HepG2 (cell line): ENCODE data around the gene CMKLR1. TPM values are rescaled to one million over a fixed set of nuclear protein-coding genes. Genes with fewer than 3 reads are reported as not detected.

Source experiments
- ARID4A ChIP-seq: sonication (generic); formaldehyde crosslinking; IDR thresholded peaks from 2 replicates; pipeline ENCODE4 v1.5.0; 2020; ENCODE audit warnings: mild to moderate bottlenecking, missing genetic modification reagents, borderline replicate concordance
- ARNT ChIP-seq: fragments of 450-650 bp; IDR thresholded peaks from 2 replicates; pipeline ENCODE4 v1.6.1; 2017
- CAMTA2 ChIP-seq: sonication (generic); formaldehyde crosslinking; IDR thresholded peaks from 2 replicates; pipeline ENCODE4 v1.4.0; 2020; ENCODE audit warnings: mild to moderate bottlenecking, missing genetic modification reagents, borderline replicate concordance
- DR1 ChIP-seq: sonication (generic); formaldehyde crosslinking; IDR thresholded peaks from 2 replicates; pipeline ENCODE4 v1.8.0; 2021; ENCODE audit warnings: mild to moderate bottlenecking, missing genetic modification reagents, inconsistent platforms
- DRAP1 ChIP-seq: IDR thresholded peaks from 2 replicates; pipeline ENCODE4 v1.6.1; 2016; ENCODE audit warnings: missing genetic modification reagents, missing compliant biosample characterization
- ELF3 ChIP-seq: IDR thresholded peaks from 2 replicates; pipeline ENCODE4 v1.6.1; 2016; ENCODE audit warnings: missing genetic modification reagents, missing compliant biosample characterization
- ERF ChIP-seq: IDR thresholded peaks from 2 replicates; pipeline ENCODE4 v1.6.1; 2018; ENCODE audit warnings: missing biosample characterization, missing genetic modification reagents
- FOXJ3 ChIP-seq: sonication (generic); formaldehyde crosslinking; IDR thresholded peaks from 2 replicates; pipeline ENCODE4 v1.4.0; 2020; ENCODE audit warnings: missing genetic modification reagents, mild to moderate bottlenecking, borderline replicate concordance
- FOXO1 ChIP-seq: sonication (generic); formaldehyde crosslinking; IDR thresholded peaks from 2 replicates; pipeline ENCODE4 v1.4.0; 2020; ENCODE audit warnings: missing genetic modification reagents
- IRF2 ChIP-seq: IDR thresholded peaks from 2 replicates; pipeline ENCODE4 v1.6.1; 2018; ENCODE audit warnings: missing genetic modification reagents, missing compliant biosample characterization
- MEIS1 ChIP-seq: sonication (generic); formaldehyde crosslinking; IDR thresholded peaks from 2 replicates; pipeline ENCODE4 v1.9.0; 2021; ENCODE audit warnings: mild to moderate bottlenecking, missing genetic modification reagents, moderate library complexity, borderline replicate concordance
- NFE2L2 ChIP-seq: fragments of 150-350 bp; IDR thresholded peaks from 2 replicates; pipeline ENCODE4 v1.6.1; 2014; ENCODE audit warnings: low read length
- PCBP2 ChIP-seq: fragments of 200-400 bp; formaldehyde crosslinking; optimal IDR thresholded peaks from 2 replicates; pipeline ENCODE3; 2018; ENCODE audit warnings: low read length, low read depth; ENCODE audit not compliant: poor library complexity, severe bottlenecking
- RORA ChIP-seq: sonication (generic); formaldehyde crosslinking; IDR thresholded peaks from 2 replicates; pipeline ENCODE4 v1.5.0; 2020; ENCODE audit warnings: mild to moderate bottlenecking, missing genetic modification reagents, moderate library complexity
- RXRA ChIP-seq: sonication (generic); formaldehyde crosslinking; IDR thresholded peaks from 2 replicates; pipeline ENCODE4 v1.5.1; 2020; ENCODE audit warnings: missing genetic modification reagents
- SIX4 ChIP-seq: sonication (generic); formaldehyde crosslinking; IDR thresholded peaks from 2 replicates; pipeline ENCODE4 v1.4.0; 2020; ENCODE audit warnings: missing genetic modification reagents
- SOX6 ChIP-seq, 2 experiments: fragments of 450-650 bp in 1 of 2; sonication (generic) in 1 of 2; formaldehyde crosslinking in 1 of 2; IDR thresholded peaks; 2 replicates each; pipeline versions ENCODE4 v1.4.0 to v1.6.1; 2017 to 2020; ENCODE audit warnings: antibody characterized with exemption in 1 of 2, mild to moderate bottlenecking in 1 of 2, missing genetic modification reagents in 1 of 2
- ZFX ChIP-seq: sonication (generic); formaldehyde crosslinking; IDR thresholded peaks from 2 replicates; pipeline ENCODE4 v1.4.0; 2020; ENCODE audit warnings: mild to moderate bottlenecking, low read depth, missing genetic modification reagents, moderate library complexity
- ZSCAN21 ChIP-seq: sonication (generic); formaldehyde crosslinking; IDR thresholded peaks from 2 replicates; pipeline ENCODE4 v1.8.0; 2022; ENCODE audit warnings: mild to moderate bottlenecking, missing genetic modification reagents, moderate library complexity, borderline replicate concordance
- polyA plus RNA-seq, 8 experiments: library from polyadenylated mRNA; depleted of rRNA in 3 of 8; stranded (reverse) in 7 of 8; unstranded in 1 of 8; fragments of >200 nt; fragmentation: Illumina TruSeq in 4 of 8; extraction: Trizol in 4 of 8; gene quantifications; 2 replicates each; pipeline versions ENCODE4 v1.2.1 to v1.2.3, GENCODE V29; 2011 to 2016; ENCODE audit warnings: low read depth in 4 of 8, missing spikeins in 1 of 8, mixed read lengths in 1 of 8; ENCODE audit not compliant: insufficient read depth in 1 of 8
- total RNA-seq, 5 experiments: library from RNA; depleted of rRNA; stranded (reverse); fragments of >200 nt; fragmentation: Illumina TruSeq; extraction: Trizol; gene quantifications; 2 replicates each; pipeline ENCODE4 v1.2.3, GENCODE V29; 2016; ENCODE audit warnings: low read depth in 1 of 5
- TF ChIP-seq, protein P1 (sequence below): IDR thresholded peaks from 2 replicates; pipeline ENCODE4 v1.6.1; 2018; ENCODE audit warnings: missing genetic modification reagents, mild to moderate bottlenecking, missing compliant biosample characterization
- TF ChIP-seq, protein P2 (sequence below): sonication (generic); formaldehyde crosslinking; IDR thresholded peaks from 2 replicates; pipeline ENCODE4 v1.8.1; 2023; ENCODE audit warnings: mild to moderate bottlenecking, missing genetic modification reagents, borderline replicate concordance
- TF ChIP-seq, protein P3 (sequence below): sonication (generic); formaldehyde crosslinking; IDR thresholded peaks from 2 replicates; pipeline ENCODE4 v1.8.1; 2022; ENCODE audit warnings: mild to moderate bottlenecking, missing genetic modification reagents

The CMKLR1 gene
- total and polyA plus RNA-seq, 2 of the 13 experiments (the other 11 are each of a cell fraction or from before 2014, with no cell fraction given), result not detected

DNA sequence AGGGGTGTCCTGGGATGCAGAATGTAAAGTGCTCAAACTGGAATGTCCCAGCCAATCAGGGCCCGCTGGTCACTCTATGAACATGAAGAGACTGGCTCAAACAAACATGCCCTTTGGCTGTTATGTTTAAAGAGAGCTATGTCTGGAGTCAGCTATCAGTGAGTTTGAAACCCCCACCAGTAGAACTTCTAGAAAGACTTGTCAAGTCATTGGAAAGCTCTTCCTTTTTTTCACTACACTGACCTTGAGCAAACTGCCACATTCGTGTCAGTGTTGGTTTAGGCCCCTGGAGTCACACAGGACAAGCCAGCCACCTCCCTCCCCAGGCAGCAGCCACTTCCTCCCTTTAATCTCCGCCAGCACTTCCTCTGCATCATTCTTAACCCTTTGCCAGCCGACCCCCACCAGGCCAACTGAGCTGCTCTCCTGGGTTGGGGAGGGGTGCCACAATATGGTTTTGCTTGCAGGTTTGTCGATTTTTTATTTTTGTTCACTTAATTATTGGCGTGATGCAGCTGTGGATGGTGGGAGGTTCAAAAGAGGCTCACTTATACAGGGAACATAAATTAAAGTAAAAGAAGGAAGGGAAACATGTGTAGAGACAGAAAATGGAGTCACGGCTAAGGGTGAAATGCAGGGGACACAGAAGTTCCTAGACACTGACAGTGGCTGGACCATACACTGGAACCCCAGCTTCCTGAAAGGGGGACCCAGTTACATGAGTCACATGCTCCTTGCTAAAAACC lies 25.3 kb downstream of the CMKLR1 start (continued):
- TF ChIP-seq IRF2 (CRISPR knock-in tag), result peak; percentile 29; the same call in 1 of the 2 replicates
- TF ChIP-seq DRAP1 (CRISPR knock-in tag), result 0 out of 2 replicates have a peak, but pooled peaks have one; percentile 35
- TF ChIP-seq, protein P1, sequence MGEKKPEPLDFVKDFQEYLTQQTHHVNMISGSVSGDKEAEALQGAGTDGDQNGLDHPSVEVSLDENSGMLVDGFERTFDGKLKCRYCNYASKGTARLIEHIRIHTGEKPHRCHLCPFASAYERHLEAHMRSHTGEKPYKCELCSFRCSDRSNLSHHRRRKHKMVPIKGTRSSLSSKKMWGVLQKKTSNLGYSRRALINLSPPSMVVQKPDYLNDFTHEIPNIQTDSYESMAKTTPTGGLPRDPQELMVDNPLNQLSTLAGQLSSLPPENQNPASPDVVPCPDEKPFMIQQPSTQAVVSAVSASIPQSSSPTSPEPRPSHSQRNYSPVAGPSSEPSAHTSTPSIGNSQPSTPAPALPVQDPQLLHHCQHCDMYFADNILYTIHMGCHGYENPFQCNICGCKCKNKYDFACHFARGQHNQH, result peak; percentile 56; the same call in 1 of the 2 replicates
- TF ChIP-seq ELF3 (CRISPR knock-in tag), result peak; percentile 86
- peak; percentile 73; the same call in 1 of the 2 replicates for TF ChIP-seq NFE2L2
- no peak for TF ChIP-seq PCBP2
- TF ChIP-seq ZFX (CRISPR knock-in tag), result peak; percentile 63
- no peak for TF ChIP-seq ARNT
- no peak for TF ChIP-seq DR1
- TF ChIP-seq ERF (CRISPR knock-in tag), result peak; percentile 43; the same call in 1 of the 2 replicates
- TF ChIP-seq, protein P2, sequence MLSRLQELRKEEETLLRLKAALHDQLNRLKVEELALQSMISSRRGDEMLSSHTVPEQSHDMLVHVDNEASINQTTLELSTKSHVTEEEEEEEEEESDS (CRISPR knock-in tag), result 0 out of 2 replicates have a peak, but pooled peaks have one; percentile 88
- TF ChIP-seq ARID4A (CRISPR knock-in tag), result peak; percentile 45; the same call in 1 of the 2 replicates
- peak; percentile 86; the same call in 1 of the 2 replicates for TF ChIP-seq MEIS1 (CRISPR knock-in tag)
- no peak for TF ChIP-seq SIX4 (CRISPR knock-in tag)
- TF ChIP-seq CAMTA2 (CRISPR knock-in tag), result no peak
- TF ChIP-seq FOXO1 (CRISPR knock-in tag), result peak; percentile 74
- peak; percentile 84; the same call in 1 of the 2 replicates for TF ChIP-seq FOXJ3 (CRISPR knock-in tag)
- TF ChIP-seq SOX6 (IDR thresholded peaks at IDR 0.05), result no peak
- TF ChIP-seq SOX6 (CRISPR knock-in tag; IDR thresholded peaks at IDR 0.05), result peak; percentile 79
- peak; percentile 76 for TF ChIP-seq RXRA
- TF ChIP-seq RORA, result no peak
- 0 out of 2 replicates have a peak, but pooled peaks have one; percentile 26 for TF ChIP-seq ZSCAN21 (CRISPR knock-in tag)
- TF ChIP-seq, protein P3, sequence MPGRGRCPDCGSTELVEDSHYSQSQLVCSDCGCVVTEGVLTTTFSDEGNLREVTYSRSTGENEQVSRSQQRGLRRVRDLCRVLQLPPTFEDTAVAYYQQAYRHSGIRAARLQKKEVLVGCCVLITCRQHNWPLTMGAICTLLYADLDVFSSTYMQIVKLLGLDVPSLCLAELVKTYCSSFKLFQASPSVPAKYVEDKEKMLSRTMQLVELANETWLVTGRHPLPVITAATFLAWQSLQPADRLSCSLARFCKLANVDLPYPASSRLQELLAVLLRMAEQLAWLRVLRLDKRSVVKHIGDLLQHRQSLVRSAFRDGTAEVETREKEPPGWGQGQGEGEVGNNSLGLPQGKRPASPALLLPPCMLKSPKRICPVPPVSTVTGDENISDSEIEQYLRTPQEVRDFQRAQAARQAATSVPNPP (CRISPR knock-in tag), result 0 out of 2 replicates have a peak, but pooled peaks have one; percentile 61
